HFF-Myc (cell line): ENCODE data around the gene TNRC18.

Experiments used
- DNase-seq: peaks from one replicate; pipeline ENCODE4 v3.0.0-alpha.2; 2011; ENCODE audit warnings: low read depth; ENCODE audit errors: extremely low read depth
- H3K4me3 ChIP-seq: replicated peaks from 2 replicates; pipeline ENCODE4 v1.5.1; 2011; ENCODE audit warnings: low read depth, mild to moderate bottlenecking, control low read depth, low read length
- CTCF ChIP-seq: IDR thresholded peaks from 2 replicates; pipeline ENCODE4 v1.5.1; 2012; ENCODE audit warnings: mild to moderate bottlenecking, low read depth, low read length, control low read depth; ENCODE audit errors: missing control alignments

Gene TNRC18

GRCh38 chr7:5451391-5451790 lies 27.8 kb upstream of the TNRC18 start:
- TF ChIP-seq CTCF = no peak
- H3K4me3 ChIP-seq = no peak overlapping the region
- DNase-seq = no peak

GRCh38 chr7:5450549-5451327 lies 27.1 kb upstream of the TNRC18 start:
- DNase-seq = no peak
- H3K4me3 ChIP-seq = no peak overlapping the region
- TF ChIP-seq CTCF = peak; percentile 55

GRCh38 chr7:5448378-5449037 lies 24.9 kb upstream of the TNRC18 start:
- no peak overlapping the region for H3K4me3 ChIP-seq
- no peak for DNase-seq

GRCh38 chr7:5445981-5446594 lies 22.5 kb upstream of the TNRC18 start:
- H3K4me3 ChIP-seq = no peak overlapping the region
- DNase-seq = no peak
- TF ChIP-seq CTCF = no peak

More at GRCh38 chr7:5448378-5449037, 24.9 kb upstream of the TNRC18 start:
- no peak for TF ChIP-seq CTCF

GRCh38 chr7:5443678-5444077 lies 20.0 kb upstream of the TNRC18 start:
- TF ChIP-seq CTCF = no peak
- H3K4me3 ChIP-seq = no peak overlapping the region

GRCh38 chr7:5442757-5443305 lies 19.2 kb upstream of the TNRC18 start:
- TF ChIP-seq CTCF = no peak
- no peak for DNase-seq
- H3K4me3 ChIP-seq = no peak overlapping the region

More at GRCh38 chr7:5443678-5444077, 20.0 kb upstream of the TNRC18 start:
- no peak for DNase-seq
